OCI-LY1 (cell line): ENCODE data around the gene LRRN3.

Experiments used
- CTCF ChIP-seq: fragments of 200-600 bp; sonication (generic), shearing (Covaris generic); IDR thresholded peaks from 2 replicates; pipeline ENCODE4 v1.5.1; 2017; ENCODE audit warnings: mild to moderate bottlenecking, antibody characterized with exemption, low read length, moderate library complexity, mixed read lengths
- EZH2 ChIP-seq: fragments of 200-600 bp; sonication (generic), shearing (Covaris generic); IDR thresholded peaks from 2 replicates; pipeline ENCODE4 v1.8.0; 2017; ENCODE audit warnings: borderline replicate concordance, mixed run types, mild to moderate bottlenecking, antibody characterized with exemption, low read length, moderate library complexity, mixed read lengths

DNA sequence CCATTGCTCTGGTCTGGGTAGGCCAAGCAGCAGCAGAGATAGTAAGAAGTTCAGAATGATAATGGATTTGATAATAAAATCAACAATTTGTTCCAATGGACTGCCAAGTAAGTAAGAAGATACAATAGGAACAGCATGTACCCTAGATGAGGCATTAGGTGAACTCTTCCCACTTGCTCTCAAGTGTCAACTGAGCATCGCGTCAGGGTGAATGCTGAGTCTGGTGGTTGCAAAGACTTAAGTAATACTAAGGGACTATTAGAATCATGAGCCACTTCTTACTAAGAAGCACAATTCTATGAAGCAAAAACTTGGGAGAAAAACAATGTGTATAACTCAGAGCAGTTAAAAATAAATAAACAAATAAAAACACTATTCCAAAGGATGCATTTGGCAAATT is 54.5 kb downstream of the LRRN3 start:
- TF ChIP-seq CTCF (no peak), EZH2 (no peak)
